ENCODE data around the gene PLCL2.
A peak's percentile ranks its signal among the peaks of the same experiment; 100 is the strongest.

PLCL2 gene

DNA sequence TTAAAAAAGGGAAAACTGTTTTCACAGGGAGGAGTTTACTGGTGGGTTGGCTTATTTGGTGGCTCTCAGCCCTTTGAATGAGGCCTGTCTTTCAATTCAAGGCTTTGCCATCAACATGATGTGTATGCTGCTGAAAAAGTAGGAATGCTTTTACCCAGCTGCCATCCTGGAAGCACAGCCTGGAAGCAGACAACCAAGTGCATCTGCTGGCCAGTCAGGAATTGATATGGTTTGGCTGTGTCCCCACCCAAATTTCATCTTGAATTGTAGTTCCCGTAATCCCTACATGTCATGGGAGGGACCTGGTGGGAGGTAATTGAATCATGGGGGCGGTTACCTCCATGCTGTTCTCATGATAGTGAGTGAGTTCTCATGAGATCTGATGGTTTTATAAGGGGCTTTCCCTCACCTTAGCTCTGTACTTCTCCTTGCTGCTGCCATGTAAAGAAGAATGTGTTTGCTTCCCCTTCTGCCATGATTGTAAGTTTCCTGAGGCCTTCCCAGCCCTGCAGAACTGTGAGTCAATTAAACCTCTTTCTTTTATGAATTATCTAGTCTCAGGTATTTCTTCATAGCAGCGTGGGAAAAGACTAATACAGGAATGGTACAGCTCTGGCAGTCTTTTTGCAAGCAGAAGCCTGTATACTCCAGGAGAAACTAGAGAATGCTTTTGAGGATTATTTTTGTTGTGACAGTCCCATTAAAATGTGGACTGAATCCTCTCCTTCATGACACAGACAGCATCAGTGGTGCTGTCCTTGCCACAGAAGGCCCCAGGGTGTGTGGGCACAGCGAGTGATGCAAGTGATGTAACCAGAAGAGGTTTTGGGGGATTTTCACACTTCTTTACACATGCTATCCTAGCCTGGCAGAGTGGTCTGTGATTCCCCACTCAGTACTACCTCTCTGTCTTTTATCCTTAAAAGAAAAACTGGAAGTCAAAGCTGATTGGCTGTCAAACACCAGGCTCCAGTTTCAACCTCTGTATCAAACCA is 20.0 kb downstream of the PLCL2 start:
- H3K4me3 ChIP-seq (ENCODE audit: low read depth in 1 of 2, low read length in 1 of 2): no peak overlapping the region
- H3K27me3 ChIP-seq: no peaks in the 10 kb centered on the region
- H3K36me3 ChIP-seq: no peaks in the 10 kb centered on the region
- H3K4me1 ChIP-seq (ENCODE audit: control insufficient read depth in 1 of 2, insufficient read depth in 1 of 2, low read depth in 1 of 2, low read length in 1 of 2): peaks cover 15 to 36% of the 10 kb centered on the region in 2 experiments
- TF ChIP-seq, protein P1, sequence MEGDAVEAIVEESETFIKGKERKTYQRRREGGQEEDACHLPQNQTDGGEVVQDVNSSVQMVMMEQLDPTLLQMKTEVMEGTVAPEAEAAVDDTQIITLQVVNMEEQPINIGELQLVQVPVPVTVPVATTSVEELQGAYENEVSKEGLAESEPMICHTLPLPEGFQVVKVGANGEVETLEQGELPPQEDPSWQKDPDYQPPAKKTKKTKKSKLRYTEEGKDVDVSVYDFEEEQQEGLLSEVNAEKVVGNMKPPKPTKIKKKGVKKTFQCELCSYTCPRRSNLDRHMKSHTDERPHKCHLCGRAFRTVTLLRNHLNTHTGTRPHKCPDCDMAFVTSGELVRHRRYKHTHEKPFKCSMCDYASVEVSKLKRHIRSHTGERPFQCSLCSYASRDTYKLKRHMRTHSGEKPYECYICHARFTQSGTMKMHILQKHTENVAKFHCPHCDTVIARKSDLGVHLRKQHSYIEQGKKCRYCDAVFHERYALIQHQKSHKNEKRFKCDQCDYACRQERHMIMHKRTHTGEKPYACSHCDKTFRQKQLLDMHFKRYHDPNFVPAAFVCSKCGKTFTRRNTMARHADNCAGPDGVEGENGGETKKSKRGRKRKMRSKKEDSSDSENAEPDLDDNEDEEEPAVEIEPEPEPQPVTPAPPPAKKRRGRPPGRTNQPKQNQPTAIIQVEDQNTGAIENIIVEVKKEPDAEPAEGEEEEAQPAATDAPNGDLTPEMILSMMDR (IDR thresholded peaks at IDR 0.05): no peak
- H3K27ac ChIP-seq: peak overlapping the region; percentile 64
- H3K9me3 ChIP-seq: no peaks in the 10 kb centered on the region

DNA sequence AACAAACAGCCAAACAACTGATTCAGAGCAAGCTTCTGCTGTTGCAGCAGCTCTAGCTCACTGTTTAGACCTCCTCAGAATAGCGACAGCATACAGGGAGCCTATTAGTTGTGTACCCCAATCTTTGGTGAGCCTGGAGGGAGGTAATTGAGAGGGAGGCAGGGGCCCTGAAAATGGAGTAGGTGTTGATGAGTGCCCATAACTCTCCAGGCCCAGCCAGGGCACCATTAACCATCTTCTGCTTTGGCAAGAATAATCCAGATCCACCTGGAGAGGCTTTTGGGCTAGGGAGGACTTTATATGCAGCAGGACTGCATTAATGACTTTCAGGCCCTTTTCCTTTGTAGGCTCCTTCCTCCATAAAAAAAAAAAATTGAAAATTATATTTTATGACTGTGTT is 20.9 kb downstream of the PLCL2 start:
- H3K36me3 ChIP-seq: no peaks in the 10 kb centered on the region
- peaks cover 18 to 33% of the 10 kb centered on the region in 2 experiments for H3K4me1 ChIP-seq (ENCODE audit: control insufficient read depth in 1 of 2, insufficient read depth in 1 of 2, low read depth in 1 of 2, low read length in 1 of 2)
- TF ChIP-seq, protein P1 (IDR thresholded peaks at IDR 0.05): no peak
- H3K4me3 ChIP-seq (ENCODE audit: low read depth in 1 of 2, low read length in 1 of 2): no peak overlapping the region
- no peaks in the 10 kb centered on the region for H3K9me3 ChIP-seq
- H3K27me3 ChIP-seq: no peaks in the 10 kb centered on the region
- H3K27ac ChIP-seq: peak overlapping the region; percentile 64

DNA sequence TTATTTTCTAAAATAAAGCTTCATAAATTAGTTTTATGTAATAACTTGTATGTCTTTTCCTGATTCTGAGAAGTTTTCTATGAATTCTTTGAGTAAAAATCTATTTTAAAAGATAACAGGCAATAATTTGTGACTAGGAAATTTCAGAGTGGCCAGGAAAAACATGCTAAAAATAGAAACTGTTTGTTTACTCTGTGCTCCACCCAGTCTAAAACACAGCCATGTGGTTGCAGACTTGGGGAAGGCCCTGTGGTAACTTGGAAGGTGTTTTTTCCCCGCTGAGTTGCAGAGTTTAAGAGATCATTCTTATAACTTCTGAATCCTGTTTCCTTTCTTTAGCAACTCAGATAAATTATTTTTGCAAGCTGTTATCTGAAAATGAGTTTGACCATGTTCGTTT is 21.9 kb downstream of the PLCL2 start:
- TF ChIP-seq, protein P1 (IDR thresholded peaks at IDR 0.05): no peak
- Histone ChIP-seq H3K9me3 (no peaks in the 10 kb centered on the region), H3K36me3 (no peaks in the 10 kb centered on the region), H3K4me1 (ENCODE audit: control insufficient read depth in 1 of 2, insufficient read depth in 1 of 2, low read depth in 1 of 2, low read length in 1 of 2) (peaks cover 18 to 31% of the 10 kb centered on the region in 2 experiments), H3K4me3 (ENCODE audit: low read depth in 1 of 2, low read length in 1 of 2) (no peak overlapping the region), H3K27me3 (no peaks in the 10 kb centered on the region), H3K27ac (peak overlapping the region; percentile 3)

DNA sequence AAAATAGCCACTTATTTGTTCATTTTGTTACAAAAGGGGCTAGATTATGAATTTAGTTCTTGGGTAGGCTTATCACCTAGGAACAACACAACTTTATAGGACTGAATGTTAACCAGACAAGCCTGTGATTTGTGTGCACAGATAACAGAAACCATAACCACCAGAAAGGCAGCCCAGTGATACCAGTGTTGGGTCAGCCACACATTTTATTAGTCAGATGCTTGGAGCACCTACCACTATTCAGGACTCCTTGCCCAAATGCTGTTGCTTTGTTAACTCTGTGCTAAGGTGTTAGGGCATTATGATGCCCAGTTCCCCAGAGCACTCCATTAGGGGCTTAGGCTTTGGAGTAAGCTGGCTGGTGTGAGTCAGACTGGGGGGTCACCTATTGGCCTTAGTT is 22.5 kb downstream of the PLCL2 start:
- peaks cover 19 to 33% of the 10 kb centered on the region in 2 experiments for H3K4me1 ChIP-seq (ENCODE audit: control insufficient read depth in 1 of 2, insufficient read depth in 1 of 2, low read depth in 1 of 2, low read length in 1 of 2)
- no peaks in the 10 kb centered on the region for H3K36me3 ChIP-seq
- H3K9me3 ChIP-seq: no peaks in the 10 kb centered on the region
- TF ChIP-seq, protein P1 (IDR thresholded peaks at IDR 0.05): no peak
- H3K27me3 ChIP-seq: no peaks in the 10 kb centered on the region
- H3K27ac ChIP-seq: peak overlapping the region; percentile 3
- no peak overlapping the region for H3K4me3 ChIP-seq (ENCODE audit: low read depth in 1 of 2, low read length in 1 of 2)

DNA sequence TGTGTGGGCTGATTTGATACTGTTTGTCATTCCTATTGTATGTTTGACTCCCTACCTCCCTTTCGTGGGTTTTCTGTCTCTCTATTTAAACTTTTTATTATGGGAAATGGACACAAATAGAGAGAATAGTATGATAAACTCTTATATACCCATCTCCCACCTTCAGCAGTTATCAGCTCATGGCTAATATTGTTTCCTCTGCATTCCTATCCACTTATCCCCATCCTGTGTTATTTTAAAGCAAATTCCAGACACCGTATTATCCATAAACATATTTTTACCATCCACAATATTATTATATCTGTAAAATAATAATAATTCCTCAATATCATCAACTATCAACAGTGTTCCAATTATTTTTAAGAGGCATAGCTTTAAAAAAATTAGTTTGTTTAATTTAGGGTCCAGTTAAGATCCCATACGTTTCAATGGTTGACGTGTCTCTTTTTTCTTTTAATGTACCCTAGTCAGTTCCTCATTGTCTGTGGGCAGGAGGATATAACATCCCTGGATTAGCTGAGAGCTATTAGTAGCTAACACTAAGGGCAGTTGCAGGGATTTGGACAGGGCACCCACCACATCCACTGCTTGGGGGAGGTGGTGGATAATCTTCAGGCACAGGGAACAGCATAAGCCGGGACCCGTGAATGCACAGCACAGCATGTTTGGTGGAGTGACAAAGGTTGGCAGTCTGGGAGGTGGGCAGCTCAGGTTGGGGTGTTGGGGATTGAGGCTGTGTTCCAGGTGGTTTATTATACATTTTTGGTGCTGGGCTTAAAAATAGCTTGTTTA is 23.5 kb downstream of the PLCL2 start:
- TF ChIP-seq, protein P1 (IDR thresholded peaks at IDR 0.05): no peak
- Histone ChIP-seq H3K27me3 (no peaks in the 10 kb centered on the region), H3K4me1 (ENCODE audit: control insufficient read depth in 1 of 2, insufficient read depth in 1 of 2, low read depth in 1 of 2, low read length in 1 of 2) (peaks cover 29 to 42% of the 10 kb centered on the region in 2 experiments)

More for the DNA sequence above, 23.5 kb downstream of the PLCL2 start:
- H3K36me3 ChIP-seq: no peaks in the 10 kb centered on the region
- no peaks in the 10 kb centered on the region for H3K9me3 ChIP-seq
- H3K4me3 ChIP-seq (ENCODE audit: low read depth in 1 of 2, low read length in 1 of 2): no peak overlapping the region
- H3K27ac ChIP-seq: peak overlapping the region; percentile 62

Data from neutrophil (primary cell).